Neural cell (in vitro differentiated cells): ENCODE results near the gene ACSM5. TPM values are rescaled to one million over a fixed set of nuclear protein-coding genes. Genes with fewer than 3 reads are reported as not detected.

Experiments used
- H2AFZ ChIP-seq: fragments of 200-600, 300-800 bp; sonication (generic), shearing (Covaris generic); 2 replicates; pipeline ENCODE4 v1.6.0; 2014; ENCODE audit warnings: low read depth, mild to moderate bottlenecking, antibody characterized with exemption, low read length, moderate library complexity
- H3F3A ChIP-seq: fragments of 200-600 bp; shearing (Covaris generic); 2 replicates; pipeline ENCODE4 v1.6.1; 2016; ENCODE audit warnings: mild to moderate bottlenecking, moderate library complexity, mixed read lengths, antibody characterized with exemption, low read length; ENCODE audit not compliant: insufficient read depth, poor library complexity, severe bottlenecking
- H3K27ac ChIP-seq: fragments of 200-600, 300-800 bp; sonication (generic), shearing (Covaris generic); 2 replicates; pipeline ENCODE4 v1.5.1; 2014; ENCODE audit warnings: mild to moderate bottlenecking, low read length, moderate library complexity
- H3K27me3 ChIP-seq: fragments of 300-800, 200-600 bp; sonication (generic), shearing (Covaris generic); 2 replicates; pipeline ENCODE4 v1.6.0; 2014; ENCODE audit warnings: mild to moderate bottlenecking, low read depth, low read length, moderate library complexity; ENCODE audit not compliant: insufficient read depth
- H3K36me3 ChIP-seq: fragments of 300-800, 200-600 bp; sonication (generic), shearing (Covaris generic); 2 replicates; pipeline ENCODE4 v1.5.1; 2014; ENCODE audit warnings: mild to moderate bottlenecking, antibody characterized with exemption, low read length, moderate library complexity; ENCODE audit not compliant: insufficient read depth
- H3K4me2 ChIP-seq: fragments of 300-800, 200-600 bp; sonication (generic), shearing (Covaris generic); 2 replicates; pipeline ENCODE4 v1.6.0; 2014; ENCODE audit warnings: mild to moderate bottlenecking, low read length
- H3K4me3 ChIP-seq: fragments of 300-800, 200-600 bp; sonication (generic), shearing (Covaris generic); 2 replicates; pipeline ENCODE4 v1.5.1; 2014; ENCODE audit warnings: mild to moderate bottlenecking, low read length, moderate library complexity
- H3K79me2 ChIP-seq: fragments of 200-600 bp; shearing (Covaris generic); replicated peaks from 2 replicates; pipeline ENCODE4 v1.6.0; 2014; ENCODE audit warnings: mild to moderate bottlenecking, low read length, moderate library complexity; ENCODE audit not compliant: insufficient read depth
- H3K9ac ChIP-seq: fragments of 300-800, 200-600 bp; sonication (generic), shearing (Covaris generic); 2 replicates; pipeline ENCODE4 v1.6.1; 2016; ENCODE audit warnings: mild to moderate bottlenecking, low read length, mixed read lengths
- H3K9me2 ChIP-seq: fragments of 200-600 bp; shearing (Covaris generic); 2 replicates; pipeline ENCODE4 v1.6.1; 2016; ENCODE audit warnings: mild to moderate bottlenecking, low read length, mixed read lengths; ENCODE audit not compliant: insufficient read depth
- H3K9me3 ChIP-seq: fragments of 200-600, 300-800 bp; sonication (generic), shearing (Covaris generic); 2 replicates; pipeline ENCODE4 v1.6.1; 2016; ENCODE audit warnings: mild to moderate bottlenecking, mixed run types, low read length, moderate library complexity, mixed read lengths
- H4K20me1 ChIP-seq: fragments of 200-600 bp; shearing (Covaris generic); 2 replicates; pipeline ENCODE4 v1.6.1; 2016; ENCODE audit warnings: mild to moderate bottlenecking, mixed run types; ENCODE audit not compliant: insufficient read depth
- CTCF ChIP-seq: fragments of 450-650 bp; IDR thresholded peaks from 2 replicates; pipeline ENCODE4 v1.5.1; 2014; ENCODE audit warnings: antibody characterized with exemption, mild to moderate bottlenecking, moderate library complexity; ENCODE audit not compliant: poor library complexity, severe bottlenecking
- EP300 ChIP-seq: fragments of 450-650 bp; conservative IDR thresholded peaks from 2 replicates; pipeline ENCODE4 v1.6.1; 2014; ENCODE audit warnings: antibody characterized with exemption, mild to moderate bottlenecking, moderate library complexity; ENCODE audit not compliant: poor library complexity, severe bottlenecking
- EZH2 ChIP-seq: fragments of 200-600, 300-800 bp; shearing (Covaris generic), sonication (generic); IDR thresholded peaks from 2 replicates; pipeline ENCODE4 v1.6.1; 2014; ENCODE audit warnings: antibody characterized with exemption, low read length, borderline replicate concordance, mild to moderate bottlenecking; ENCODE audit not compliant: insufficient read depth, poor library complexity, severe bottlenecking
- MXI1 ChIP-seq: fragments of 450-650 bp; conservative IDR thresholded peaks from 2 replicates; pipeline ENCODE4 v1.6.1; 2014; ENCODE audit warnings: antibody characterized with exemption, mild to moderate bottlenecking; ENCODE audit not compliant: poor library complexity, severe bottlenecking
- POLR2AphosphoS5 ChIP-seq: IDR thresholded peaks from 2 replicates; pipeline ENCODE4 v1.6.1; 2012
- RAD21 ChIP-seq: fragments of 450-650 bp; conservative IDR thresholded peaks from 2 replicates; pipeline ENCODE4 v1.6.1; 2014; ENCODE audit warnings: antibody characterized with exemption, mild to moderate bottlenecking, moderate library complexity
- REST ChIP-seq: IDR thresholded peaks from 2 replicates; pipeline ENCODE4 v1.6.1; 2012; ENCODE audit warnings: borderline replicate concordance
- SMC3 ChIP-seq: fragments of 450-650 bp; conservative IDR thresholded peaks from 2 replicates; pipeline ENCODE4 v1.6.1; 2014; ENCODE audit warnings: antibody characterized with exemption, mild to moderate bottlenecking, moderate library complexity; ENCODE audit not compliant: poor library complexity
- TAF1 ChIP-seq: IDR thresholded peaks from 2 replicates; pipeline ENCODE4 v1.6.1; 2012; ENCODE audit warnings: low read depth
- polyA plus RNA-seq: library from polyadenylated mRNA; depleted of rRNA; stranded (reverse); fragments of >200 nt; gene quantifications from 2 replicates; pipeline ENCODE4 v1.2.3, GENCODE V29; 2014

Gene ACSM5
- polyA plus RNA-seq, 1 donor from 2014 or later, result not detected

- no peak for TF ChIP-seq TAF1
- TF ChIP-seq RAD21, result no peak
- TF ChIP-seq POLR2AphosphoS5, result no peak
- TF ChIP-seq EZH2, result no peak
- no peak for TF ChIP-seq CTCF
- TF ChIP-seq EP300, result no peak
- TF ChIP-seq REST, result no peak
- TF ChIP-seq SMC3, result no peak
- no peak for TF ChIP-seq MXI1
- no peaks in the 10 kb centered on the region for H3K79me2 ChIP-seq
- H3K4me3 ChIP-seq, result no peak within 1 kb of the TSS
- no peak within 1 kb of the TSS for H3K9ac ChIP-seq
- H2AFZ ChIP-seq, result no peak within 1 kb of the TSS
- no peaks in the 10 kb centered on the region for H3K9me3 ChIP-seq
- H3K36me3 ChIP-seq, result no peaks in the 10 kb centered on the region
- H3F3A ChIP-seq, result no peaks in the 10 kb centered on the region
- no peak within 1 kb of the TSS for H3K4me2 ChIP-seq
- no peaks in the 10 kb centered on the region for H3K27me3 ChIP-seq
- no peaks in the 10 kb centered on the region for H4K20me1 ChIP-seq
- no peaks in the 10 kb centered on the region for H3K9me2 ChIP-seq
- no peak within 1 kb of the TSS for H3K27ac ChIP-seq
These were observed 4.7 kb upstream of the ACSM5 start, which contains the start of gene PDILT for GRCh38 chr16:20404637-20405036. TSS of gene PDILT (minus strand) at chr16:20404737. CDS start at chr16:20399300, 5,437 bp downstream.

- Histone ChIP-seq H3K27me3 (no peaks in the 10 kb centered on the region), H4K20me1 (no peaks in the 10 kb centered on the region), H3K4me3 (no peak overlapping the region), H3F3A (no peaks in the 10 kb centered on the region), H3K79me2 (no peaks in the 10 kb centered on the region), H3K9me3 (no peaks in the 10 kb centered on the region), H3K27ac (no peak overlapping the region), H3K9ac (no peak overlapping the region), H3K9me2 (no peaks in the 10 kb centered on the region), H3K36me3 (no peaks in the 10 kb centered on the region), H2AFZ (no peak overlapping the region), H3K4me2 (no peak overlapping the region)
- TF ChIP-seq POLR2AphosphoS5, result no peak
- no peak for TF ChIP-seq RAD21
- no peak for TF ChIP-seq TAF1
- TF ChIP-seq EP300, result no peak
- no peak for TF ChIP-seq MXI1
- TF ChIP-seq EZH2, result no peak
- no peak for TF ChIP-seq SMC3
- no peak for TF ChIP-seq CTCF
These were observed 888 bp downstream of the ACSM5 start for GRCh38 chr16:20410121-20410723.
